K562 (cell line): ENCODE data around the gene KDM2B. TPM values are rescaled to one million over a fixed set of nuclear protein-coding genes. Genes with fewer than 3 reads are reported as not detected.

Experiments
- ATAC-seq: fragments of 200-7000 bp; cut with Tn5 transposase; 3 replicates; pipeline ENCODE4 v1.9.1; 2020; ENCODE audit warnings: moderate library complexity
- BruUV-seq: library from RNA; stranded (reverse); fragments of 400-500 nt; replicated peaks from 2 replicates; lab custom pipeline; 2021; lab: Mats Ljungman, UMichigan
- CTCF ChIA-PET: fragments of 300-600 bp; formaldehyde crosslinking; extraction: SDS; loops from one replicate; lab custom pipeline; 2021; ENCODE audit warnings: low intra/inter-chr PET ratio; lab: Yijun Ruan, JAX
- POLR2A ChIA-PET: fragments of 300-600, 350-650 bp; sonication (Branson Sonifier 250); formaldehyde crosslinking; extraction: SDS; loops from one replicate; lab custom pipeline; 2021; ENCODE audit warnings: antibody characterized with exemption, inconsistent platforms; lab: Yijun Ruan, JAX
- DNase-seq, 4 experiments: peaks; one replicate each; pipeline versions ENCODE4 v3.0.0 to v3.0.0-alpha.2; 2011 to 2018; ENCODE audit warnings: low spot score in 3 of 4, mixed read lengths in 3 of 4; ENCODE audit errors: extremely low read depth in 1 of 4
- FAIRE-seq: peaks from 2 replicates; lab custom pipeline; 2011; peaks lifted over from hg19 to GRCh38; lab: Jason Lieb, UNC
- H2AFZ ChIP-seq: 2 replicates; pipeline ENCODE4 v1.6.0; 2011; ENCODE audit warnings: low read depth, low read length, control low read depth, inconsistent platforms
- H3K27ac ChIP-seq: fragments of 200-600 bp; 3 replicates; pipeline ENCODE4 v1.8.0; 2011; ENCODE audit warnings: low read depth, mild to moderate bottlenecking, control low read depth, inconsistent platforms, low read length, moderate library complexity, mixed read lengths; ENCODE audit errors: extremely low read depth
- H3K27me3 ChIP-seq, 2 experiments: fragments of 300-600 bp in 1 of 2; 2 replicates in 1 of 2; 3 replicates in 1 of 2; pipeline versions ENCODE4 v1.6.0 to v1.8.0; 2011; ENCODE audit warnings: inconsistent platforms in 2 of 2, low read length in 2 of 2, mild to moderate bottlenecking in 1 of 2, mixed read lengths in 1 of 2, moderate library complexity in 1 of 2; ENCODE audit not compliant: control insufficient read depth in 2 of 2, insufficient read depth in 2 of 2
- H3K36me3 ChIP-seq: fragments of 300-600 bp; 3 replicates; pipeline ENCODE4 v1.8.0; 2011; ENCODE audit warnings: mild to moderate bottlenecking, low read length, inconsistent platforms; ENCODE audit not compliant: control insufficient read depth, insufficient read depth
- H3K4me1 ChIP-seq, 2 experiments: fragments of 200-600 bp in 1 of 2; replicated peaks in 1 of 2; 2 replicates in 1 of 2; 3 replicates in 1 of 2; pipeline versions ENCODE4 v1.5.1 to v1.8.0; 2011; ENCODE audit warnings: inconsistent platforms in 2 of 2, low read length in 2 of 2, mild to moderate bottlenecking in 1 of 2, mixed read lengths in 1 of 2, moderate library complexity in 1 of 2; ENCODE audit not compliant: control insufficient read depth in 2 of 2, insufficient read depth in 2 of 2
- H3K4me2 ChIP-seq: 2 replicates; pipeline ENCODE4 v1.6.1; 2011; ENCODE audit warnings: low read length, control low read depth, inconsistent platforms, mixed read lengths; ENCODE audit not compliant: insufficient read depth
- H3K4me3 ChIP-seq: fragments of 200-600 bp; sonication (generic), shearing (Covaris generic); 2 replicates; pipeline ENCODE4 v1.5.1; 2016; ENCODE audit warnings: control low read depth, inconsistent platforms
- H3K79me2 ChIP-seq: fragments of 200-600 bp; 3 replicates; pipeline ENCODE4 v1.8.0; 2011; ENCODE audit warnings: low read length, inconsistent platforms; ENCODE audit not compliant: control insufficient read depth, insufficient read depth
- H3K9ac ChIP-seq, 2 experiments: 2 replicates each; pipeline versions ENCODE4 v1.6.0 to v1.6.1; 2011; ENCODE audit warnings: low read depth in 2 of 2, low read length in 2 of 2, control low read depth in 1 of 2, inconsistent platforms in 1 of 2, mild to moderate bottlenecking in 1 of 2, mixed read lengths in 1 of 2; ENCODE audit not compliant: insufficient read depth in 1 of 2
- H3K9me1 ChIP-seq: one replicate; pipeline ENCODE4 v1.6.0; 2011; ENCODE audit warnings: inconsistent platforms, mild to moderate bottlenecking, low read length, moderate library complexity; ENCODE audit not compliant: control insufficient read depth, insufficient read depth
- H3K9me3 ChIP-seq: replicated peaks from 2 replicates; pipeline ENCODE4 v1.5.1; 2011; ENCODE audit warnings: low read depth, low read length, inconsistent platforms; ENCODE audit not compliant: control insufficient read depth, insufficient read depth
- H4K20me1 ChIP-seq: replicated peaks from 2 replicates; pipeline ENCODE4 v1.6.1; 2011; ENCODE audit warnings: low read length, inconsistent platforms, mixed read lengths; ENCODE audit not compliant: control insufficient read depth, insufficient read depth
- ADNP ChIP-seq: fragments of 200-800 bp; sonication (Bioruptor generic); IDR thresholded peaks from 2 replicates; pipeline ENCODE4 v1.6.1; 2016; ENCODE audit warnings: missing genetic modification characterization, missing compliant biosample characterization
- ILF3 ChIP-seq: fragments of 450-650 bp; IDR thresholded peaks from 2 replicates; pipeline ENCODE4 v1.6.1; 2018; ENCODE audit warnings: antibody characterized with exemption, mild to moderate bottlenecking, moderate library complexity, borderline replicate concordance
- ZFP36 ChIP-seq: fragments of 150-350 bp; IDR thresholded peaks from 2 replicates; pipeline ENCODE4 v1.6.1; 2018; ENCODE audit warnings: low read length, low read depth; ENCODE audit not compliant: partially characterized antibody
- ZNF146 ChIP-seq: IDR thresholded peaks from one replicate; pipeline ENCODE4 v1.6.1; 2018; ENCODE audit warnings: missing compliant biosample characterization; ENCODE audit not compliant: unreplicated experiment
- ZNF785 ChIP-seq: fragments of 250-450 bp; sonication (Bioruptor Pico); IDR thresholded peaks from 2 replicates; pipeline ENCODE4 v1.4.0; 2020; ENCODE audit warnings: mild to moderate bottlenecking
- WGBS: fragments of 100-300 bp; shearing (Covaris generic); methylation state at CpG from one replicate; pipeline ENCODE4 v1.1.6; 2016; ENCODE audit warnings: low coverage, mixed read lengths; ENCODE audit not compliant: insufficient coverage; ENCODE audit errors: missing lambda C conversion rate; 5-methylcytosine and 5-hydroxymethylcytosine counted together
- in situ Hi-C: fragments of 300-500 bp; cut with MboI; formaldehyde crosslinking; loops from 4 replicates; pipeline ENCODE4 v1.15.0; 2018; ENCODE audit warnings: inconsistent platforms, mixed read lengths
- intact Hi-C: fragments of 100-400 bp; cut with micrococcal nuclease; formaldehyde crosslinking; loops from 2 replicates; pipeline ENCODE4 v1.14.2; 2022
- polyA plus RNA-seq, 8 experiments: library from polyadenylated mRNA; depleted of rRNA in 4 of 8; stranded (reverse) in 5 of 8; unstranded in 3 of 8; fragments of >200 nt; fragmentation: Nextera tagmentation in 2 of 8; fragmentation: Illumina TruSeq in 1 of 8; extraction: Ambion mirVana in 2 of 8; extraction: Trizol in 1 of 8; gene quantifications; 2 replicates each; pipeline versions ENCODE4 v1.2.1 to v1.2.3, GENCODE V29; 2011 to 2014; ENCODE audit warnings: inconsistent platforms in 1 of 8, missing spikeins in 1 of 8
- total RNA-seq, 7 experiments: library from RNA; depleted of rRNA in 6 of 7; stranded (reverse); fragments of >200 nt in 6 of 7; fragmentation: Illumina TruSeq in 2 of 7; extraction: Trizol in 2 of 7; gene quantifications; 2 replicates each; pipeline versions ENCODE4 v1.2.1 to v1.2.3, GENCODE V29; 2011 to 2021; ENCODE audit warnings: low replicate concordance in 1 of 7

KDM2B gene
- total and polyA plus RNA-seq, 9 of the 15 experiments (the other 6 are each of a cell fraction or from before 2014, with no cell fraction given): 7.4 to 50.5 (median 22.5) TPM

DNA sequence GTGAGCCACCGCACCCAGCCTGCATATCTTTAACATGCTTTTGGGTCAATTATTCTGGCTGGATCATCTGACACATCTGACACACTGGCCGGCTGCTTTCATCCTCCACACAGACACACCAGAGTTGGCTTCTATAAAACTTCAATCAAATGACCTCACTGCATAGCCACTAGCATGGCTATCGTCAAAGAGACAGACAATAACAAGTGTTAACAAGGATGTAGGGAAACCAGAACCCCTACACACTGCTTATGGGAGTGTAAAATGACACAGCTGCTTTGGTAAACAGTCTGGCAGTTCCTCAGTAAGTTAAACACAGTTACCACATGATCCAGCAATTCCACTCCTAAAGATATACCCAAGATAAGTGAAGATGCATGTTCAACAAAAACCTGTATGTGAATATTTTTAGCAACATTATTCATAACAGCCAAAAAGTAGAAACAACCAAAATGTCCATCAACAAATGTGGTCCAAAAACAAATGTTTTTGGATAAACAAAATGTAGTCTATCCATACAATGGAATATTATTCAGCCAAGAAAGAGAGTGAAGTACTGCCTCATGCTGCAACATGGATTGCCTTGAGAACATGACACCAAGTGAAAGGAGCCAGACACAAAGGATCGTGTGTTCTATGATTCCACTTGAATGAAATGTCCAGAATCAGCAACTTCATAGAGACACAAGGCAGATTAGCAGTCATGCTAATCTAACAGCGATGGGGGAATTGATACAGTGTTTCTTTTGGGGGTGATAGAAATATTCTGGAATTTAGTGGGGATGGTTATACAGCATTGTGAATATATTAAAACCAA, 10.1 kb downstream of the KDM2B start:
- no peaks in the 10 kb centered on the region for H3K27me3 ChIP-seq
- BruUV-seq: no TSS peak
- no peak overlapping the region for H3K4me2 ChIP-seq
- no peak overlapping the region for H3K9ac ChIP-seq
- no peak overlapping the region for H3K27ac ChIP-seq
- H3K9me1 ChIP-seq: no peaks in the 10 kb centered on the region
- FAIRE-seq (peak; percentile 11), ATAC-seq (no peak), DNase-seq (no peak)
- H3K4me3 ChIP-seq: no peak overlapping the region
- ChIA-PET POLR2A (interaction anchor here (2.5 kb wide), 1 partner anchor 9 kb away, joined by 11 read pairs; no protein-coding TSS in a partner anchor), CTCF (no interaction called here)
- intact Hi-C loops: no loop called here
- H3K36me3 ChIP-seq: peaks cover 12% of the 10 kb centered on the region; the same call in 1 of the 3 replicates
- H4K20me1 ChIP-seq: no peaks in the 10 kb centered on the region
- H3K4me1 ChIP-seq: peaks cover 0 to 5% of the 10 kb centered on the region in 2 experiments; a peak in 2 of 5 replicates
- no peak for TF ChIP-seq ILF3
- peak; percentile 50; the same call in 1 of the 2 replicates for TF ChIP-seq ADNP
- peak; percentile 55 for TF ChIP-seq ZFP36
- TF ChIP-seq ZNF146 (CRISPR knock-in tag): peak; percentile 35
- no peak for TF ChIP-seq ZNF785
- no peak overlapping the region for H2AFZ ChIP-seq
- H3K9me3 ChIP-seq: no peaks in the 10 kb centered on the region
- in situ Hi-C loops: no loop called here
- 63% methylated on average over 5 of the region's 5 CpGs for WGBS
- no peaks in the 10 kb centered on the region for H3K79me2 ChIP-seq
